ENCODE data around the gene PAGE4. TPM values are rescaled to one million over a fixed set of nuclear protein-coding genes. Genes with fewer than 3 reads are reported as not detected.

PAGE4 gene
- total and polyA plus RNA-seq, 4 donors, result not detected

- H3K27me3 ChIP-seq (ENCODE audit: control insufficient read depth in 3 of 3, insufficient read depth in 3 of 3, low read length in 2 of 3), result peaks cover 0 to 12% (median 2%) of the 10 kb centered on the region in 3 donors
- no peak for DNase-seq
- H3K4me1 ChIP-seq (ENCODE audit: control insufficient read depth in 5 of 5, insufficient read depth in 5 of 5, low read length in 5 of 5), result no peaks in the 10 kb centered on the region
- no peaks in the 10 kb centered on the region for H3K9me3 ChIP-seq (ENCODE audit: control insufficient read depth in 4 of 4, insufficient read depth in 3 of 4, low read length in 3 of 4)
- TF ChIP-seq, protein P1, sequence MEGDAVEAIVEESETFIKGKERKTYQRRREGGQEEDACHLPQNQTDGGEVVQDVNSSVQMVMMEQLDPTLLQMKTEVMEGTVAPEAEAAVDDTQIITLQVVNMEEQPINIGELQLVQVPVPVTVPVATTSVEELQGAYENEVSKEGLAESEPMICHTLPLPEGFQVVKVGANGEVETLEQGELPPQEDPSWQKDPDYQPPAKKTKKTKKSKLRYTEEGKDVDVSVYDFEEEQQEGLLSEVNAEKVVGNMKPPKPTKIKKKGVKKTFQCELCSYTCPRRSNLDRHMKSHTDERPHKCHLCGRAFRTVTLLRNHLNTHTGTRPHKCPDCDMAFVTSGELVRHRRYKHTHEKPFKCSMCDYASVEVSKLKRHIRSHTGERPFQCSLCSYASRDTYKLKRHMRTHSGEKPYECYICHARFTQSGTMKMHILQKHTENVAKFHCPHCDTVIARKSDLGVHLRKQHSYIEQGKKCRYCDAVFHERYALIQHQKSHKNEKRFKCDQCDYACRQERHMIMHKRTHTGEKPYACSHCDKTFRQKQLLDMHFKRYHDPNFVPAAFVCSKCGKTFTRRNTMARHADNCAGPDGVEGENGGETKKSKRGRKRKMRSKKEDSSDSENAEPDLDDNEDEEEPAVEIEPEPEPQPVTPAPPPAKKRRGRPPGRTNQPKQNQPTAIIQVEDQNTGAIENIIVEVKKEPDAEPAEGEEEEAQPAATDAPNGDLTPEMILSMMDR (IDR thresholded peaks at IDR 0.05; ENCODE audit: control extremely low read depth, extremely low read depth), result no peak
- ATAC-seq (ENCODE audit: insufficient read depth, low FRiP score), result no peak
- no peak overlapping the region for H3K4me3 ChIP-seq
- H3K27ac ChIP-seq (ENCODE audit: low read depth in 1 of 2, low read length in 1 of 2), result no peak overlapping the region
- 91 to 96% methylated on average over 1 of the region's 1 CpG for WGBS, 2 donors
- H3K36me3 ChIP-seq (ENCODE audit: control insufficient read depth in 4 of 4, insufficient read depth in 4 of 4, low read length in 4 of 4), result no peaks in the 10 kb centered on the region
- H3K9ac ChIP-seq (ENCODE audit: insufficient read depth in 1 of 2, low read length in 2 of 2), result no peak overlapping the region
These were observed 29.3 kb upstream of the PAGE4 start for GRCh38 chrX:49799828-49800227.

DNA sequence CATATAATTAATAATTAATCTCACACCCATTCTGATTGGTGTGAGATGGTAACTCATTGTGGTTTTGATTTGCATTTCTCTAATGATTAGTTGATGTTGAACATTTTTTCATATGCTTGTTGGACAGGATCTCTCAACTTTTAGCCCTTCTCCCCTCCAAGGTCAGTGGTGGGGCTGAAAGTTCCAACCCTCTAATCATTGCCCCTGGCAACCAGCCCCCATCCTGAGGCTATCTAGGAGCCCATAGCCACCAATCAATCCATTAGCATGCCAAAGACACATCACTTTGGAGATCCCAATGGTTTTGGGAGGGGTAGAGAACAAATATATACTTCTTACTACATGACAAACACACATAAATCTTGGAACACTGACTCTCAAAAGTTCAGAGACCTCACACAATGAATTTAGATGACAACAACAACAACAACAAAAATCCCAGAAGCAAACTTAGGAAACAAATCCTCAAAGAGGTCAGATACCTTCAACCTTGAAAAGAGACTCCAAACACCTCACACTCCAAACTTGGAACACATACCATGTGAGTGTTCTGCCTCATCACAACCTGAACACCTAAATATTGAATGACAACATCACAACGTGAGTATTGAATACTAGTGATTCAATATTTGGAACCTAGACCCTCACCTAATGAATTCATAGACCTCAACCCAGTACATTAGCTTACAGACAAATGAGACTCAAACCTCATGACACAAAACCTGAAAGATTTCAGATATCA is 19.0 kb upstream of the PAGE4 start:
- no peaks in the 10 kb centered on the region for H3K27me3 ChIP-seq (ENCODE audit: control insufficient read depth in 3 of 3, insufficient read depth in 3 of 3, low read length in 2 of 3)
- TF ChIP-seq, protein P1 (IDR thresholded peaks at IDR 0.05; ENCODE audit: control extremely low read depth, extremely low read depth), result no peak
- H3K27ac ChIP-seq (ENCODE audit: low read depth in 1 of 2, low read length in 1 of 2), result no peak overlapping the region
- H3K4me3 ChIP-seq, result no peak overlapping the region
- no peaks in the 10 kb centered on the region for H3K4me1 ChIP-seq (ENCODE audit: control insufficient read depth in 5 of 5, insufficient read depth in 5 of 5, low read length in 5 of 5)
- H3K9ac ChIP-seq (ENCODE audit: insufficient read depth in 1 of 2, low read length in 2 of 2), result no peak overlapping the region
- ATAC-seq (ENCODE audit: insufficient read depth, low FRiP score), result no peak
- H3K9me3 ChIP-seq (ENCODE audit: control insufficient read depth in 4 of 4, insufficient read depth in 3 of 4, low read length in 3 of 4), result no peaks in the 10 kb centered on the region
- no peaks in the 10 kb centered on the region for H3K36me3 ChIP-seq (ENCODE audit: control insufficient read depth in 4 of 4, insufficient read depth in 4 of 4, low read length in 4 of 4)
- 50 to 86% methylated on average over 1 of the region's 1 CpG for WGBS, 2 donors
- DNase-seq, result peak in 2 of 3 donors; percentile 10 to 22

DNA sequence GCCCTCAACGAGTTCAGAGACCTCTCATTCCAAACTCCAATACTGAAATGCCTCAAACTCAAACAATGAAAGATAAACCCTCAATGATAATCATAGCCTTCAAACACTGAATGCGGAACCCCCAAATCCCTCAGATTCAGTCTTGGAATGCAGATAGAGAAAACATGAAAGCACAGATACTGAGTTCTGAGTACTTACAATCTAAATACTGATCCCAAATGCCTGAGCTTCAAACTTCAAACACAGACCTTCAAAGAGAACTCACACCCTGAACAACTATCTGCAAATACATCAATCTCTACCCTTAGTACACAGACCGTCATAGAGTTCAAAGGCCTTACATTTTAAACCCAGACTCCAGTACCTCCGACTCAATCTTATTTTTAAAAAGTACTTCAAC is 16.9 kb upstream of the PAGE4 start:
- Histone ChIP-seq H3K27me3 (ENCODE audit: control insufficient read depth in 3 of 3, insufficient read depth in 3 of 3, low read length in 2 of 3) (peaks cover 0 to 3% (median 0%) of the 10 kb centered on the region in 3 donors), H3K9ac (ENCODE audit: insufficient read depth in 1 of 2, low read length in 2 of 2) (no peak overlapping the region), H3K4me3 (no peak overlapping the region), H3K27ac (ENCODE audit: low read depth in 1 of 2, low read length in 1 of 2) (no peak overlapping the region), H3K9me3 (ENCODE audit: control insufficient read depth in 4 of 4, insufficient read depth in 3 of 4, low read length in 3 of 4) (no peaks in the 10 kb centered on the region), H3K36me3 (ENCODE audit: control insufficient read depth in 4 of 4, insufficient read depth in 4 of 4, low read length in 4 of 4) (no peaks in the 10 kb centered on the region), H3K4me1 (ENCODE audit: control insufficient read depth in 5 of 5, insufficient read depth in 5 of 5, low read length in 5 of 5) (no peaks in the 10 kb centered on the region)
- ATAC-seq (ENCODE audit: insufficient read depth, low FRiP score) (no peak), DNase-seq (no peak)
- WGBS, 2 donors, result 56 to 80% methylated on average over 4 of the region's 4 CpGs
- TF ChIP-seq, protein P1 (IDR thresholded peaks at IDR 0.05; ENCODE audit: control extremely low read depth, extremely low read depth), result no peak

All from lung (tissue), 12 donors.